HCT116 (cell line): Measurements from ENCODE around the gene SLMAP. TPM values are rescaled to one million over a fixed set of nuclear protein-coding genes. Genes with fewer than 3 reads are reported as not detected.
A peak's percentile ranks its signal among the peaks of the same experiment; 100 is the strongest.

ENCODE experiments used
- ATAC-seq: fragments of 200-7000 bp; cut with Tn5 transposase; 2 replicates; pipeline ENCODE4 v1.9.1; 2020; ENCODE audit warnings: mild to moderate bottlenecking, moderate library complexity
- BruUV-seq: library from RNA; stranded (reverse); fragments of 400-500 nt; replicated peaks from 2 replicates; lab custom pipeline; 2021; lab: Mats Ljungman, UMichigan
- CTCF ChIA-PET: fragments of 300-600 bp; sonication (Branson Sonifier 250); formaldehyde crosslinking; loops from one replicate; lab custom pipeline; 2021; ENCODE audit warnings: antibody characterized with exemption; lab: Charles Lee
- POLR2A ChIA-PET: fragments of 300-600, 350-600 bp; sonication (Branson Sonifier 250); formaldehyde crosslinking; loops from one replicate; lab custom pipeline; 2021; ENCODE audit warnings: antibody characterized with exemption; lab: Charles Lee
- RAD21 ChIA-PET, 2 experiments: fragments of 300-600 bp; sonication (Branson Sonifier 250); formaldehyde crosslinking; loops; one replicate each; lab custom pipeline; 2023; ENCODE audit warnings: low total read pairs in 2 of 2; ENCODE audit not compliant: uncharacterized antibody in 2 of 2, unreplicated experiment in 2 of 2, low non-redundant PET in 1 of 2; lab: Charles Lee
- DNase-seq: peaks from one replicate; pipeline ENCODE4 v3.0.0-alpha.2; 2010; ENCODE audit warnings: low read depth, low spot score
- H2AFZ ChIP-seq: fragments of 200-600 bp; shearing (Covaris generic), sonication (generic); 2 replicates; pipeline ENCODE4 v1.6.1; 2017; ENCODE audit warnings: low read depth, mixed run types, mixed read lengths, antibody characterized with exemption, low read length; ENCODE audit not compliant: poor library complexity, severe bottlenecking
- H3K27ac ChIP-seq: 2 replicates; pipeline ENCODE4 v1.5.1; 2012; ENCODE audit warnings: low read depth, low read length
- H3K27me3 ChIP-seq: fragments of 200-600 bp; sonication (generic); 2 replicates; pipeline ENCODE4 v1.6.1; 2016; ENCODE audit warnings: mixed run types, low read length, mixed read lengths; ENCODE audit not compliant: insufficient read depth
- H3K36me3 ChIP-seq, 2 experiments: fragments of 200-500 bp in 1 of 2; fragments of 200-600 bp in 1 of 2; sonication (Bioruptor generic) in 1 of 2; sonication (generic) in 1 of 2; 2 replicates each; pipeline versions ENCODE4 v1.5.1 to v1.6.1; 2014 to 2016; ENCODE audit warnings: low read length in 2 of 2, inconsistent platforms in 1 of 2, mixed read lengths in 1 of 2, mixed run types in 1 of 2; ENCODE audit not compliant: insufficient read depth in 2 of 2, control insufficient read depth in 1 of 2
- H3K4me1 ChIP-seq, 2 experiments: fragments of 200-600 bp in 1 of 2; sonication (generic) in 1 of 2; 2 replicates each; pipeline versions ENCODE4 v1.5.1 to v1.6.1; 2012 to 2017; ENCODE audit warnings: low read length in 2 of 2, inconsistent platforms in 1 of 2, mild to moderate bottlenecking in 1 of 2, mixed read lengths in 1 of 2, mixed run types in 1 of 2, moderate library complexity in 1 of 2; ENCODE audit not compliant: insufficient read depth in 2 of 2, control insufficient read depth in 1 of 2
- H3K4me2 ChIP-seq: fragments of 200-600 bp; sonication (generic); 2 replicates; pipeline ENCODE4 v1.6.1; 2017; ENCODE audit warnings: mixed run types, low read length, mixed read lengths
- H3K4me3 ChIP-seq, 2 experiments: fragments of 200-600 bp in 1 of 2; sonication (generic) in 1 of 2; replicated peaks in 1 of 2; 2 replicates each; pipeline ENCODE4 v1.5.1; 2011 to 2016; ENCODE audit warnings: low read length in 2 of 2, control low read depth in 1 of 2, low read depth in 1 of 2, mild to moderate bottlenecking in 1 of 2, mixed read lengths in 1 of 2, mixed run types in 1 of 2
- H3K79me2 ChIP-seq: fragments of 200-600 bp; sonication (generic); 2 replicates; pipeline ENCODE4 v1.6.1; 2017; ENCODE audit warnings: mild to moderate bottlenecking, mixed run types, low read length, moderate library complexity, mixed read lengths; ENCODE audit not compliant: insufficient read depth
- H3K9ac ChIP-seq: fragments of 200-600 bp; sonication (generic); 2 replicates; pipeline ENCODE4 v1.6.1; 2016; ENCODE audit warnings: low read length, mixed read lengths
- H3K9me2 ChIP-seq: fragments of 200-600 bp; sonication (generic), shearing (Covaris generic); 2 replicates; pipeline ENCODE4 v1.6.1; 2017; ENCODE audit warnings: mixed run types, mild to moderate bottlenecking, moderate library complexity; ENCODE audit not compliant: insufficient read depth
- H3K9me3 ChIP-seq, 2 experiments: fragments of 200-500 bp in 1 of 2; fragments of 200-600 bp in 1 of 2; sonication (Bioruptor generic) in 1 of 2; sonication (generic) in 1 of 2; 2 replicates each; pipeline ENCODE4 v1.6.1; 2014 to 2017; ENCODE audit warnings: low read length in 2 of 2, mixed read lengths in 2 of 2, inconsistent platforms in 1 of 2, low read depth in 1 of 2, mild to moderate bottlenecking in 1 of 2, mixed run types in 1 of 2, moderate library complexity in 1 of 2; ENCODE audit not compliant: control insufficient read depth in 1 of 2, insufficient read depth in 1 of 2
- H4K20me1 ChIP-seq: fragments of 200-600 bp; sonication (generic), shearing (Covaris generic); 2 replicates; pipeline ENCODE4 v1.6.1; 2017; ENCODE audit warnings: mixed run types, mild to moderate bottlenecking, moderate library complexity; ENCODE audit not compliant: insufficient read depth
- CBX3 ChIP-seq: IDR thresholded peaks from 2 replicates; pipeline ENCODE4 v1.6.1; 2012; ENCODE audit warnings: low read depth
- CEBPB ChIP-seq: IDR thresholded peaks from 2 replicates; pipeline ENCODE4 v1.6.1; 2012; ENCODE audit warnings: low read depth
- EGR1 ChIP-seq: IDR thresholded peaks from 2 replicates; pipeline ENCODE4 v1.6.1; 2012; ENCODE audit warnings: low read depth
- ELF1 ChIP-seq: IDR thresholded peaks from 2 replicates; pipeline ENCODE4 v1.6.1; 2012; ENCODE audit warnings: low read depth, borderline replicate concordance
- EZH2 ChIP-seq: fragments of 200-600 bp; sonication (generic); IDR thresholded peaks from 2 replicates; pipeline ENCODE4 v1.6.1; 2017; ENCODE audit warnings: antibody characterized with exemption, mixed run types
- EZH2phosphoT487 ChIP-seq: fragments of 200-600 bp; IDR thresholded peaks from 2 replicates; pipeline ENCODE4 v1.6.1; 2018; ENCODE audit warnings: antibody characterized with exemption, borderline replicate concordance
- JUND ChIP-seq: IDR thresholded peaks from 2 replicates; pipeline ENCODE4 v1.6.1; 2012
- RAD21 ChIP-seq: IDR thresholded peaks from 2 replicates; pipeline ENCODE4 v1.6.1; 2012; ENCODE audit warnings: low read depth, mild to moderate bottlenecking
- SIN3A ChIP-seq: IDR thresholded peaks from 2 replicates; pipeline ENCODE4 v1.6.1; 2012; ENCODE audit warnings: low read depth
- SP1 ChIP-seq: IDR thresholded peaks from 2 replicates; pipeline ENCODE4 v1.6.1; 2012; ENCODE audit warnings: low read depth
- intact Hi-C: fragments of 100-400 bp; cut with micrococcal nuclease; formaldehyde crosslinking; loops from 2 replicates; pipeline ENCODE4 v1.10.0; 2022
- total RNA-seq: library from RNA; stranded (reverse); gene quantifications from one replicate; pipeline ENCODE4 v1.2.1, GENCODE V29; 2021; ENCODE audit not compliant: unreplicated experiment
- TF ChIP-seq, protein P1 (sequence below): IDR thresholded peaks from 2 replicates; pipeline ENCODE4 v1.6.1; 2012
- TF ChIP-seq, protein P2 (sequence below), 3 experiments: fragments of 200-600 bp in 1 of 3; sonication (generic) in 1 of 3; IDR thresholded peaks in 2 of 3; conservative IDR thresholded peaks in 1 of 3; 2 replicates each; pipeline ENCODE4 v1.5.1; 2012 to 2017; ENCODE audit warnings: low read depth in 2 of 3, low read length in 2 of 3, antibody characterized with exemption in 1 of 3, borderline replicate concordance in 1 of 3, control low read depth in 1 of 3, mild to moderate bottlenecking in 1 of 3, mixed read lengths in 1 of 3, mixed run types in 1 of 3, moderate library complexity in 1 of 3; ENCODE audit not compliant: insufficient read depth in 1 of 3
- TF ChIP-seq, protein P3 (sequence below): IDR thresholded peaks from 2 replicates; pipeline ENCODE4 v1.6.1; 2011; ENCODE audit warnings: mild to moderate bottlenecking, low read length, moderate library complexity; ENCODE audit not compliant: insufficient replicate concordance; ENCODE audit errors: extremely low read depth
- TF ChIP-seq, protein P4 (sequence below): IDR thresholded peaks from 2 replicates; pipeline ENCODE4 v1.6.1; 2012; ENCODE audit warnings: low read depth

Gene SLMAP
- total RNA-seq, 1 experiment from 2014 or later, result 81.0 TPM

DNA sequence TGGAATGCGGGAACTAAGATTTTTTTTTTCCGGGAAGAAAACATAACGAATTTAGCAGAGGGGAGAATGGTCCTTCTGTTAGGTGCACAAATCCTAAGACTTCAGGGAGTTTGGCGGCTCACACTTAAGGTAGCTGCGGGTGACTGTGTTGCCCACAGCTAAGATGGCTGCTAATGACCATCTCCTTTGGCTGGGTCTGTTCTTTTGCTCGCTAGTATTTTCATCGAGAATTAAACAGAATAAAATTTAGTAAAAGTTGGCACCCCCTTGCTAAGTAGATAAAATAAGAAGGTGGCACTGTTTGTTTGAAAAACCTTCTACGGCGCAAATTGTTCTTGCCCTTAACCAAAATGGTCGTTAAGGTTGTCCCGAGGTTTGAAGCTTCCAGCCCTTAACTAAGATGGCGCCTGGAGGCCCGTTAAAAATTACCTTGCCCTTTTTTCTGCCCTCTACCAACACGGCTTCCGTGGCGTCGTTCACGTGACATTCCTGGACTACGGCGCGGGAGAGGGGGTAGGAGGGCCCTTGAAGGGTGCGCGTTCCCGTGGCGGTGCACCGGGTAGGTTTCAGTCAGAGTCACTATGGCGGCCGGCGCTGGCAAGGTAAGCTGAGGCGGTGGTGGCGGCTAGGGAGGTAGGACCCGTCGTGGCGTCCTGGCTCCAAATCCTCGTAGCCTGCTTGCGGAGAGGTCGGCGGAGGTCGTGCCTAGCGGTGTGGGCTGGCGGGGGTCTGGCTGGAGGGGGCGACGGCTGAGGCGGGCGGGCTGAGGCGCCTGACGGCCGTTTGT lies at the start of gene SLMAP (continued):
- TF ChIP-seq, protein P1, sequence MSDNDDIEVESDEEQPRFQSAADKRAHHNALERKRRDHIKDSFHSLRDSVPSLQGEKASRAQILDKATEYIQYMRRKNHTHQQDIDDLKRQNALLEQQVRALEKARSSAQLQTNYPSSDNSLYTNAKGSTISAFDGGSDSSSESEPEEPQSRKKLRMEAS, result peak; percentile 73
- TF ChIP-seq, protein P2, sequence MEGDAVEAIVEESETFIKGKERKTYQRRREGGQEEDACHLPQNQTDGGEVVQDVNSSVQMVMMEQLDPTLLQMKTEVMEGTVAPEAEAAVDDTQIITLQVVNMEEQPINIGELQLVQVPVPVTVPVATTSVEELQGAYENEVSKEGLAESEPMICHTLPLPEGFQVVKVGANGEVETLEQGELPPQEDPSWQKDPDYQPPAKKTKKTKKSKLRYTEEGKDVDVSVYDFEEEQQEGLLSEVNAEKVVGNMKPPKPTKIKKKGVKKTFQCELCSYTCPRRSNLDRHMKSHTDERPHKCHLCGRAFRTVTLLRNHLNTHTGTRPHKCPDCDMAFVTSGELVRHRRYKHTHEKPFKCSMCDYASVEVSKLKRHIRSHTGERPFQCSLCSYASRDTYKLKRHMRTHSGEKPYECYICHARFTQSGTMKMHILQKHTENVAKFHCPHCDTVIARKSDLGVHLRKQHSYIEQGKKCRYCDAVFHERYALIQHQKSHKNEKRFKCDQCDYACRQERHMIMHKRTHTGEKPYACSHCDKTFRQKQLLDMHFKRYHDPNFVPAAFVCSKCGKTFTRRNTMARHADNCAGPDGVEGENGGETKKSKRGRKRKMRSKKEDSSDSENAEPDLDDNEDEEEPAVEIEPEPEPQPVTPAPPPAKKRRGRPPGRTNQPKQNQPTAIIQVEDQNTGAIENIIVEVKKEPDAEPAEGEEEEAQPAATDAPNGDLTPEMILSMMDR (IDR thresholded peaks at IDR 0.05 in 2 of 3, conservative IDR thresholded peaks at IDR 0.05 in 1 of 3; ENCODE audit: borderline replicate concordance in 1 of 3, insufficient read depth in 1 of 3, low read depth in 2 of 3, low read length in 2 of 3), result no peak

DNA sequence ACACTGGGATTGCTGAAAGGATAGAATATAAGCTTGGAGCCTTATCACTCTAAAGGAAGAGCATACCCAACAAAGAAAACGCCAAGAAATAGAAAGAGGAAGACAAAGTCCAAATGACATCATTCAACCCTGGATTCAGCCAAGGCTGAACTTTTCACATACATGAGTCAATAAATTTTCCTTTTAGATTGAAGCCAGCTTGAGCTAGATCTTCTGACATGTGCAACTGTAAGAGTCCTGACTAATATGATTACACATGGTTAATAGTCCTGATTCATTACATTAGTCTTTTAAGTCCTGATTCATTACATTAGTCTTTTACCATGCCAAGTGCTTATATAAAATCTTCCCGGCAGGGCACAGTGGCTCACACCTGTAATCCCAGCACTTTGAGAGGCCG lies 49.6 kb upstream of the SLMAP start:
- no peaks in the 10 kb centered on the region for H3K79me2 ChIP-seq
- H4K20me1 ChIP-seq, result no peaks in the 10 kb centered on the region
- intact Hi-C loops, result no loop called here
- H2AFZ ChIP-seq, result peak overlapping the region; percentile 62
- H3K36me3 ChIP-seq, result no peaks in the 10 kb centered on the region
- no peak overlapping the region for H3K27ac ChIP-seq
- no peaks in the 10 kb centered on the region for H3K27me3 ChIP-seq
- DNase-seq (peak; percentile 21), ATAC-seq (no peak)
- no peak overlapping the region for H3K4me3 ChIP-seq
- RAD21 ChIA-PET, result no interaction called here
- H3K4me2 ChIP-seq, result peak overlapping the region; percentile 42
- no peaks in the 10 kb centered on the region for H3K9me3 ChIP-seq
- no peak overlapping the region for H3K9ac ChIP-seq
- H3K4me1 ChIP-seq, result peaks cover 0 to 8% of the 10 kb centered on the region in 2 experiments; a peak in 1 of 4 replicates
- CTCF ChIA-PET, result no interaction called here
- no TSS peak for BruUV-seq
- H3K9me2 ChIP-seq, result no peaks in the 10 kb centered on the region
- POLR2A ChIA-PET, result no interaction called here
- TF ChIP-seq EZH2 (no peak), EGR1 (no peak), ELF1 (no peak), SIN3A (no peak), EZH2phosphoT487 (no peak), CBX3 (no peak), SP1 (peak; percentile 54), JUND (peak; percentile 64), CEBPB (peak; percentile 53; the same call in 1 of the 2 replicates), RAD21 (no peak)
- TF ChIP-seq, protein P3, sequence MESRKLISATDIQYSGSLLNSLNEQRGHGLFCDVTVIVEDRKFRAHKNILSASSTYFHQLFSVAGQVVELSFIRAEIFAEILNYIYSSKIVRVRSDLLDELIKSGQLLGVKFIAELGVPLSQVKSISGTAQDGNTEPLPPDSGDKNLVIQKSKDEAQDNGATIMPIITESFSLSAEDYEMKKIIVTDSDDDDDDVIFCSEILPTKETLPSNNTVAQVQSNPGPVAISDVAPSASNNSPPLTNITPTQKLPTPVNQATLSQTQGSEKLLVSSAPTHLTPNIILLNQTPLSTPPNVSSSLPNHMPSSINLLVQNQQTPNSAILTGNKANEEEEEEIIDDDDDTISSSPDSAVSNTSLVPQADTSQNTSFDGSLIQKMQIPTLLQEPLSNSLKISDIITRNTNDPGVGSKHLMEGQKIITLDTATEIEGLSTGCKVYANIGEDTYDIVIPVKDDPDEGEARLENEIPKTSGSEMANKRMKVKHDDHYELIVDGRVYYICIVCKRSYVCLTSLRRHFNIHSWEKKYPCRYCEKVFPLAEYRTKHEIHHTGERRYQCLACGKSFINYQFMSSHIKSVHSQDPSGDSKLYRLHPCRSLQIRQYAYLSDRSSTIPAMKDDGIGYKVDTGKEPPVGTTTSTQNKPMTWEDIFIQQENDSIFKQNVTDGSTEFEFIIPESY, result no peak
- TF ChIP-seq, protein P4, sequence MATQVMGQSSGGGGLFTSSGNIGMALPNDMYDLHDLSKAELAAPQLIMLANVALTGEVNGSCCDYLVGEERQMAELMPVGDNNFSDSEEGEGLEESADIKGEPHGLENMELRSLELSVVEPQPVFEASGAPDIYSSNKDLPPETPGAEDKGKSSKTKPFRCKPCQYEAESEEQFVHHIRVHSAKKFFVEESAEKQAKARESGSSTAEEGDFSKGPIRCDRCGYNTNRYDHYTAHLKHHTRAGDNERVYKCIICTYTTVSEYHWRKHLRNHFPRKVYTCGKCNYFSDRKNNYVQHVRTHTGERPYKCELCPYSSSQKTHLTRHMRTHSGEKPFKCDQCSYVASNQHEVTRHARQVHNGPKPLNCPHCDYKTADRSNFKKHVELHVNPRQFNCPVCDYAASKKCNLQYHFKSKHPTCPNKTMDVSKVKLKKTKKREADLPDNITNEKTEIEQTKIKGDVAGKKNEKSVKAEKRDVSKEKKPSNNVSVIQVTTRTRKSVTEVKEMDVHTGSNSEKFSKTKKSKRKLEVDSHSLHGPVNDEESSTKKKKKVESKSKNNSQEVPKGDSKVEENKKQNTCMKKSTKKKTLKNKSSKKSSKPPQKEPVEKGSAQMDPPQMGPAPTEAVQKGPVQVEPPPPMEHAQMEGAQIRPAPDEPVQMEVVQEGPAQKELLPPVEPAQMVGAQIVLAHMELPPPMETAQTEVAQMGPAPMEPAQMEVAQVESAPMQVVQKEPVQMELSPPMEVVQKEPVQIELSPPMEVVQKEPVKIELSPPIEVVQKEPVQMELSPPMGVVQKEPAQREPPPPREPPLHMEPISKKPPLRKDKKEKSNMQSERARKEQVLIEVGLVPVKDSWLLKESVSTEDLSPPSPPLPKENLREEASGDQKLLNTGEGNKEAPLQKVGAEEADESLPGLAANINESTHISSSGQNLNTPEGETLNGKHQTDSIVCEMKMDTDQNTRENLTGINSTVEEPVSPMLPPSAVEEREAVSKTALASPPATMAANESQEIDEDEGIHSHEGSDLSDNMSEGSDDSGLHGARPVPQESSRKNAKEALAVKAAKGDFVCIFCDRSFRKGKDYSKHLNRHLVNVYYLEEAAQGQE, result no peak
